Measurements from ENCODE around the gene B3GNT3.

DNA sequence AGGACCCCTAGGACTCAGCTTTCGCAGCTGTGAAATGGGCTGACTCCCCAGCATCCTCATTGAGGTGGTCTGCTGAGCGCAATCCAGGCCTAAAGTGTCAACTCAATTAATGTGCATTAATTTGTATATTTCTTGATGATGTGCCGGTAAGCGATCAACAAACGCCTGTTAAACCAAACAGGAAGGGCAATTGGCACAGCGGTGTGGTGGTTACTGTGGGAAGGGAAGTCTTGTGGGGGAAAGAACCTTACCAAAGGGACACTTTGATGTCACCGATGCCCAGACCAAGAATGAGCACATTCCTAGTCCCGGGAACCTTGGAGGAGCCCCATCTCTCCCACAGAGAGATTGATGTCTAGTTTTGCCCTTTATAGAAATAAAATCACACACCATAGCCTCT is 51.2 kb downstream of the B3GNT3 start:
- no peak for TF ChIP-seq CTCF (IDR thresholded peaks at IDR 0.05)
- no peak for TF ChIP-seq POLR2A (IDR thresholded peaks at IDR 0.05)
